ENCODE results near the gene SREBF1.

Gene SREBF1

GRCh38 chr17:17866425-17866824 is 29.6 kb upstream of the SREBF1 start:
- Histone ChIP-seq H3F3A (ENCODE audit: low read depth) (no peaks in the 10 kb centered on the region), H3K9ac (ENCODE audit: low read depth, low read length, poor library complexity, severe bottlenecking) (no peak overlapping the region), H3K4me1 (ENCODE audit: insufficient read depth, low read length, poor library complexity, severe bottlenecking) (peaks cover 4% of the 10 kb centered on the region), H3K4me3 (ENCODE audit: low read length, poor library complexity, severe bottlenecking) (no peak overlapping the region), H3K9me3 (ENCODE audit: insufficient read depth, low read depth, low read length) (no peaks in the 10 kb centered on the region), H3K36me3 (ENCODE audit: insufficient read depth, low read length) (no peaks in the 10 kb centered on the region), H3K4me2 (ENCODE audit: low read depth, low read length, poor library complexity, severe bottlenecking) (no peak overlapping the region), H2AFZ (ENCODE audit: low read length) (no peak overlapping the region), H4K20me1 (ENCODE audit: insufficient read depth, low read length, poor library complexity, severe bottlenecking) (no peaks in the 10 kb centered on the region), H3K9me2 (replicated peaks; ENCODE audit: low read depth, low read length) (no peaks in the 10 kb centered on the region), H3K27me3 (ENCODE audit: insufficient read depth, low read length, poor library complexity, severe bottlenecking) (no peaks in the 10 kb centered on the region), H3K79me2 (ENCODE audit: insufficient read depth, low read length) (no peaks in the 10 kb centered on the region)
- TF ChIP-seq CTCF (conservative IDR thresholded peaks at IDR 0.05; ENCODE audit: low read length) (no peak), EZH2phosphoT487 (IDR thresholded peaks at IDR 0.05; ENCODE audit: borderline replicate concordance) (no peak)

- no peaks in the 10 kb centered on the region for H3K27me3 ChIP-seq (ENCODE audit: insufficient read depth, low read length, poor library complexity, severe bottlenecking)
- H3K4me2 ChIP-seq (ENCODE audit: low read depth, low read length, poor library complexity, severe bottlenecking) = no peak overlapping the region
- no peaks in the 10 kb centered on the region for H3K79me2 ChIP-seq (ENCODE audit: insufficient read depth, low read length)
- no peaks in the 10 kb centered on the region for H3K36me3 ChIP-seq (ENCODE audit: insufficient read depth, low read length)
- H3K4me3 ChIP-seq (ENCODE audit: low read length, poor library complexity, severe bottlenecking) = no peak overlapping the region
- peaks cover 4% of the 10 kb centered on the region for H3K4me1 ChIP-seq (ENCODE audit: insufficient read depth, low read length, poor library complexity, severe bottlenecking)
- no peak overlapping the region for H3K9ac ChIP-seq (ENCODE audit: low read depth, low read length, poor library complexity, severe bottlenecking)
- no peaks in the 10 kb centered on the region for H3K9me3 ChIP-seq (ENCODE audit: insufficient read depth, low read depth, low read length)
- no peaks in the 10 kb centered on the region for H3K9me2 ChIP-seq (replicated peaks; ENCODE audit: low read depth, low read length)
- no peaks in the 10 kb centered on the region for H3F3A ChIP-seq (ENCODE audit: low read depth)
- no peaks in the 10 kb centered on the region for H4K20me1 ChIP-seq (ENCODE audit: insufficient read depth, low read length, poor library complexity, severe bottlenecking)
- no peak overlapping the region for H2AFZ ChIP-seq (ENCODE audit: low read length)
- TF ChIP-seq EZH2phosphoT487 (IDR thresholded peaks at IDR 0.05; ENCODE audit: borderline replicate concordance) = no peak
- no peak for TF ChIP-seq CTCF (conservative IDR thresholded peaks at IDR 0.05; ENCODE audit: low read length)
Observed at GRCh38 chr17:17865035-17865434, 28.2 kb upstream of the SREBF1 start.

GRCh38 chr17:17860766-17861107 is 24.0 kb upstream of the SREBF1 start:
- Histone ChIP-seq H3K27me3 (ENCODE audit: insufficient read depth, low read length, poor library complexity, severe bottlenecking) (no peaks in the 10 kb centered on the region), H3K9ac (ENCODE audit: low read depth, low read length, poor library complexity, severe bottlenecking) (no peak overlapping the region), H3F3A (ENCODE audit: low read depth) (no peaks in the 10 kb centered on the region), H4K20me1 (ENCODE audit: insufficient read depth, low read length, poor library complexity, severe bottlenecking) (no peaks in the 10 kb centered on the region), H3K4me1 (ENCODE audit: insufficient read depth, low read length, poor library complexity, severe bottlenecking) (no peaks in the 10 kb centered on the region), H3K36me3 (ENCODE audit: insufficient read depth, low read length) (no peaks in the 10 kb centered on the region), H3K9me2 (replicated peaks; ENCODE audit: low read depth, low read length) (no peaks in the 10 kb centered on the region), H2AFZ (ENCODE audit: low read length) (no peak overlapping the region), H3K4me3 (ENCODE audit: low read length, poor library complexity, severe bottlenecking) (no peak overlapping the region), H3K79me2 (ENCODE audit: insufficient read depth, low read length) (no peaks in the 10 kb centered on the region), H3K9me3 (ENCODE audit: insufficient read depth, low read depth, low read length) (no peaks in the 10 kb centered on the region), H3K4me2 (ENCODE audit: low read depth, low read length, poor library complexity, severe bottlenecking) (no peak overlapping the region)
- TF ChIP-seq CTCF (conservative IDR thresholded peaks at IDR 0.05; ENCODE audit: low read length) (no peak), EZH2phosphoT487 (IDR thresholded peaks at IDR 0.05; ENCODE audit: borderline replicate concordance) (no peak)
